Calu3 (cell line): ENCODE measurements around the gene TRMT6. TPM values are rescaled to one million over a fixed set of nuclear protein-coding genes. Genes with fewer than 3 reads are reported as not detected.

ENCODE experiments used
- BruUV-seq: library from RNA; stranded (reverse); fragments of 400-500 nt; replicated peaks from 2 replicates; lab custom pipeline; 2021; lab: Mats Ljungman, UMichigan
- CTCF ChIA-PET: fragments of 300-600 bp; sonication (Branson Sonifier 250); formaldehyde crosslinking; loops from one replicate; lab custom pipeline; 2022; ENCODE audit warnings: antibody characterized with exemption; lab: Charles Lee
- DNase-seq: peaks from one replicate; pipeline ENCODE4 v3.0.0; 2022
- H3K27ac Mint-ChIP-seq: one replicate; pipeline ENCODE4 v1.8.0; 2022; ENCODE audit warnings: mixed read lengths; ENCODE audit not compliant: unreplicated experiment
- H3K27me3 Mint-ChIP-seq: one replicate; pipeline ENCODE4 v1.8.0; 2022; ENCODE audit warnings: mixed read lengths; ENCODE audit not compliant: unreplicated experiment
- H3K36me3 Mint-ChIP-seq: one replicate; pipeline ENCODE4 v1.8.0; 2022; ENCODE audit warnings: mild to moderate bottlenecking, moderate library complexity, mixed read lengths; ENCODE audit not compliant: insufficient read depth, unreplicated experiment
- H3K4me1 Mint-ChIP-seq: one replicate; pipeline ENCODE4 v1.8.0; 2022; ENCODE audit warnings: mild to moderate bottlenecking, low read depth, mixed read lengths; ENCODE audit not compliant: unreplicated experiment
- H3K4me3 Mint-ChIP-seq: one replicate; pipeline ENCODE4 v1.8.0; 2022; ENCODE audit warnings: mild to moderate bottlenecking, low read depth, moderate library complexity, mixed read lengths; ENCODE audit not compliant: unreplicated experiment
- H3K9me3 Mint-ChIP-seq: one replicate; pipeline ENCODE4 v1.8.0; 2022; ENCODE audit warnings: low read depth, mixed read lengths; ENCODE audit not compliant: unreplicated experiment
- CTCF ChIP-seq: fragments of 200-600 bp; IDR thresholded peaks from one replicate; pipeline ENCODE4 v1.8.0; 2022; ENCODE audit warnings: antibody characterized with exemption; ENCODE audit not compliant: unreplicated experiment
- intact Hi-C: fragments of 100-400 bp; cut with micrococcal nuclease; formaldehyde crosslinking; loops from one replicate; pipeline ENCODE4 v1.10.0; 2022; ENCODE audit not compliant: unreplicated experiment
- total RNA-seq: library from RNA; stranded (reverse); gene quantifications from 2 replicates; pipeline ENCODE4 v1.2.3, GENCODE V29; 2022

The TRMT6 gene
- total RNA-seq, 1 experiment from 2014 or later, result 14.2 TPM

- intact Hi-C loops, result no loop called here
- DNase-seq, result no peak
- Mint-ChIP-seq H3K4me3 (no peak overlapping the region), H3K9me3 (no peaks in the 10 kb centered on the region), H3K4me1 (peaks cover 6% of the 10 kb centered on the region), H3K27ac (no peak overlapping the region), H3K27me3 (no peaks in the 10 kb centered on the region), H3K36me3 (peaks cover 5% of the 10 kb centered on the region)
- no TSS peak for BruUV-seq
- no peak for TF ChIP-seq CTCF
- CTCF ChIA-PET, result interaction anchor here (1.0 to 1.3 kb wide), 2 partner anchors 10 to 11 kb away, joined by 3 read pairs; no protein-coding TSS in a partner anchor
Measured at GRCh38 chr20:5991623-5992441, 41.5 kb upstream of the TRMT6 start.

- intact Hi-C loops, result no loop called here
- Mint-ChIP-seq H3K9me3 (no peaks in the 10 kb centered on the region), H3K36me3 (peaks cover 5% of the 10 kb centered on the region), H3K27me3 (no peaks in the 10 kb centered on the region), H3K4me1 (peaks cover 6% of the 10 kb centered on the region), H3K4me3 (no peak overlapping the region), H3K27ac (no peak overlapping the region)
- CTCF ChIA-PET, result interaction anchor here (0.6 kb wide), 1 partner anchor 32 kb away, joined by 3 read pairs; no protein-coding TSS in a partner anchor
- TF ChIP-seq CTCF, result no peak
- BruUV-seq, result no TSS peak
- DNase-seq, result no peak
Measured at GRCh38 chr20:5990946-5991345, 40.6 kb upstream of the TRMT6 start.

- Mint-ChIP-seq H3K4me3 (no peak overlapping the region), H3K9me3 (no peaks in the 10 kb centered on the region), H3K27me3 (no peaks in the 10 kb centered on the region), H3K36me3 (peaks cover 5% of the 10 kb centered on the region), H3K27ac (no peak overlapping the region), H3K4me1 (peaks cover 6% of the 10 kb centered on the region)
- CTCF ChIA-PET, result interaction anchor here (0.5 kb wide), 1 partner anchor 14 kb away, joined by 5 read pairs; no protein-coding TSS in a partner anchor
- BruUV-seq, result no TSS peak
- TF ChIP-seq CTCF, result no peak
- intact Hi-C loops, result no loop called here
- no peak for DNase-seq
Measured at GRCh38 chr20:5989539-5989938, 39.2 kb upstream of the TRMT6 start.

GRCh38 chr20:5987383-5987782 is 37.0 kb upstream of the TRMT6 start:
- Mint-ChIP-seq H3K9me3 (no peaks in the 10 kb centered on the region), H3K4me3 (no peak overlapping the region), H3K4me1 (peaks cover 6% of the 10 kb centered on the region), H3K36me3 (peaks cover 10% of the 10 kb centered on the region), H3K27ac (no peak overlapping the region), H3K27me3 (no peaks in the 10 kb centered on the region)
- BruUV-seq, result no TSS peak
- DNase-seq, result no peak
- intact Hi-C loops, result no loop called here
- CTCF ChIA-PET, result no interaction called here
- no peak for TF ChIP-seq CTCF
